Upper lobe of left lung (tissue), 4 donors: ENCODE data around the gene RAB6C.
"Not testable (repeated sequence)": the region's sequence is repeated elsewhere in the genome, so short reads cannot be mapped to it uniquely, and the experiment has no call there.

Experiments used
- EP300 ChIP-seq, 4 donors: sonication (generic); formaldehyde crosslinking; IDR thresholded peaks; one replicate each; pipeline ENCODE4 v1.5.1; 2017; ENCODE audit warnings: antibody characterized with exemption in 4 of 4, control low read depth in 2 of 4
- POLR2A ChIP-seq, 4 donors: fragments of 450-650 bp; IDR thresholded peaks; one replicate each; pipeline ENCODE4 v1.5.1; 2016 to 2017; ENCODE audit warnings: antibody characterized with exemption in 4 of 4, mild to moderate bottlenecking in 2 of 4
- POLR2AphosphoS5 ChIP-seq, 2 donors: sonication (generic); formaldehyde crosslinking; IDR thresholded peaks; one replicate each; pipeline ENCODE4 v1.5.1; 2017; ENCODE audit warnings: antibody characterized with exemption in 2 of 2
- TF ChIP-seq, protein P1 (sequence below), 6 experiments: fragments of 450-650 bp in 4 of 6; fragments of 200-600 bp in 2 of 6; sonication (generic) in 2 of 6; IDR thresholded peaks; one replicate each; pipeline ENCODE4 v1.5.1; 2016 to 2019; ENCODE audit warnings: antibody characterized with exemption in 6 of 6

DNA sequence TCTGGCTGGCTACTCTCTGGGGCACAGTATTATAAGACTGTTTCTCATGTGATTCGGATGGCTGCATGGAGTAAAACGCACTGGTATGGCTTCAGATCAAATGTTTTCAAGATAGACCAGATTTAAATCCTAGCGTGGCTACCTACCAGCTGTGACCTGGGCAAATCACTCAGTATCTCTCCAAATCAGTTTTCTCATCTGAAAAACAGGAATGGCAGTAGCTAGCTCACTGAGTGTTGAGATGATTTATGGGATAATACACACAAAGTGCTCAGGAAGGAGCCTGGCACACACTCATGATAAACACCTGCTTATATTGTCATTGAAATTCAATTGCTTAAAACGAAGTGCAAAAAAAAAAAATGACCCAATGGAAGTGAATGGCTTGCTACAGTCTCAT, 10.9 kb upstream of the RAB6C start:
- TF ChIP-seq POLR2A, EP300, POLR2AphosphoS5 (IDR thresholded peaks at IDR 0.05): not testable (repeated sequence)
- TF ChIP-seq, protein P1, sequence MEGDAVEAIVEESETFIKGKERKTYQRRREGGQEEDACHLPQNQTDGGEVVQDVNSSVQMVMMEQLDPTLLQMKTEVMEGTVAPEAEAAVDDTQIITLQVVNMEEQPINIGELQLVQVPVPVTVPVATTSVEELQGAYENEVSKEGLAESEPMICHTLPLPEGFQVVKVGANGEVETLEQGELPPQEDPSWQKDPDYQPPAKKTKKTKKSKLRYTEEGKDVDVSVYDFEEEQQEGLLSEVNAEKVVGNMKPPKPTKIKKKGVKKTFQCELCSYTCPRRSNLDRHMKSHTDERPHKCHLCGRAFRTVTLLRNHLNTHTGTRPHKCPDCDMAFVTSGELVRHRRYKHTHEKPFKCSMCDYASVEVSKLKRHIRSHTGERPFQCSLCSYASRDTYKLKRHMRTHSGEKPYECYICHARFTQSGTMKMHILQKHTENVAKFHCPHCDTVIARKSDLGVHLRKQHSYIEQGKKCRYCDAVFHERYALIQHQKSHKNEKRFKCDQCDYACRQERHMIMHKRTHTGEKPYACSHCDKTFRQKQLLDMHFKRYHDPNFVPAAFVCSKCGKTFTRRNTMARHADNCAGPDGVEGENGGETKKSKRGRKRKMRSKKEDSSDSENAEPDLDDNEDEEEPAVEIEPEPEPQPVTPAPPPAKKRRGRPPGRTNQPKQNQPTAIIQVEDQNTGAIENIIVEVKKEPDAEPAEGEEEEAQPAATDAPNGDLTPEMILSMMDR (IDR thresholded peaks at IDR 0.05): not testable (repeated sequence)
